ENCODE measurements around the gene SLC6A11. TPM values are rescaled to one million over a fixed set of nuclear protein-coding genes. Genes with fewer than 3 reads are reported as not detected.

The SLC6A11 gene
- total and polyA plus RNA-seq, 9 donors, result under 0.01 to 0.33 (median 0.07) TPM; not detected in 2

DNA sequence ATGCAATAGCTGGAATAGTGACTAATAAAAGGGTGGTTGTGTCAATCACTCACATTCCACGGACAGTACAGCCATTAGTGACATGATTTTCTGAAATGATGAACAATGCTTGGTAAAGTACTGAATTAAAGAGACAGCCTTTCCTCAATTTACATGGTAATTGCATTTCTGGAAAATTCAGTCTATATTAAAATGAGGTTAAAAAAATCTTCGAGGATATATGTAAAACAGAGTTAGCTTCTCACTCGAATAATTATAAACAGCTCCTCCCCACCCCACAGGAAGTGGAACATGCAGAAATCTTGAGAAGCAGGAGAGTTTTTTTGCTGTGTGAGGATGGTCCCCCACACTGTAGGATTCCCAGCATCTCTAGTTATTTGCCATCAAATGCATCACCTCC lies 42.1 kb downstream of the SLC6A11 start:
- H3K4me1 ChIP-seq (ENCODE audit: insufficient read depth), result no peaks in the 10 kb centered on the region

DNA sequence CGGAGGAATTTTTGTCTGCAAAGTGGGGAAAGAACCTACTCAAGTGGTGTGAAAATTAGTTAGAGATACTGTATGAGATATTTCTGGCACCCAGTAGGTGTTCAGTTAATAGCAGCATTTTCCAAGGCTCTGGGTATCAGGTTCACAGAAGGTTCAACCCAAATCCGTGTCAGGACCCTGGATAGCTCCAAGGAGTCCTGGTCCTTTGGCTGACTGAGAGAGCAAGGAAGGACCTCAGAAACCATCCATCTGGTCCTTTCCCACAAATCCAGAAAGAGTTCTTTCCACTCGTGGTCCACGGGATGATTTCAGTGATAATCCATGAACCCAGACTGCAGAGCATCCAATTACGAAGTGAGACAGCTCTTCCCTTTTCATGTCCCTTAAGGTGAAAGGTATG lies 51.4 kb downstream of the SLC6A11 start:
- H3K4me1 ChIP-seq (ENCODE audit: insufficient read depth), result no peaks in the 10 kb centered on the region
- H3K27me3 ChIP-seq, result no peaks in the 10 kb centered on the region
- no peaks in the 10 kb centered on the region for H3K9me3 ChIP-seq
- H3K36me3 ChIP-seq, result no peaks in the 10 kb centered on the region
- H3K4me3 ChIP-seq, result no peak overlapping the region
- no peak for TF ChIP-seq POLR2A (IDR thresholded peaks at IDR 0.05)
- TF ChIP-seq, protein P1, sequence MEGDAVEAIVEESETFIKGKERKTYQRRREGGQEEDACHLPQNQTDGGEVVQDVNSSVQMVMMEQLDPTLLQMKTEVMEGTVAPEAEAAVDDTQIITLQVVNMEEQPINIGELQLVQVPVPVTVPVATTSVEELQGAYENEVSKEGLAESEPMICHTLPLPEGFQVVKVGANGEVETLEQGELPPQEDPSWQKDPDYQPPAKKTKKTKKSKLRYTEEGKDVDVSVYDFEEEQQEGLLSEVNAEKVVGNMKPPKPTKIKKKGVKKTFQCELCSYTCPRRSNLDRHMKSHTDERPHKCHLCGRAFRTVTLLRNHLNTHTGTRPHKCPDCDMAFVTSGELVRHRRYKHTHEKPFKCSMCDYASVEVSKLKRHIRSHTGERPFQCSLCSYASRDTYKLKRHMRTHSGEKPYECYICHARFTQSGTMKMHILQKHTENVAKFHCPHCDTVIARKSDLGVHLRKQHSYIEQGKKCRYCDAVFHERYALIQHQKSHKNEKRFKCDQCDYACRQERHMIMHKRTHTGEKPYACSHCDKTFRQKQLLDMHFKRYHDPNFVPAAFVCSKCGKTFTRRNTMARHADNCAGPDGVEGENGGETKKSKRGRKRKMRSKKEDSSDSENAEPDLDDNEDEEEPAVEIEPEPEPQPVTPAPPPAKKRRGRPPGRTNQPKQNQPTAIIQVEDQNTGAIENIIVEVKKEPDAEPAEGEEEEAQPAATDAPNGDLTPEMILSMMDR (IDR thresholded peaks at IDR 0.05), result no peak
- TF ChIP-seq EP300 (IDR thresholded peaks at IDR 0.05), result no peak
- H3K27ac ChIP-seq, result no peak overlapping the region
- intact Hi-C loops (cut with DNase I), result no loop called here
- DNase-seq, result no peak
- 32 to 49% (median 36%) methylated on average over 5 of the region's 5 CpGs for WGBS, 3 donors

More for the DNA sequence above, 42.1 kb downstream of the SLC6A11 start:
- no peaks in the 10 kb centered on the region for H3K27me3 ChIP-seq
- no peaks in the 10 kb centered on the region for H3K36me3 ChIP-seq
- TF ChIP-seq, protein P1 (IDR thresholded peaks at IDR 0.05), result no peak
- no peak for DNase-seq
- WGBS, 3 donors, result 57 to 69% (median 58%) methylated on average over 3 of the region's 3 CpGs
- H3K9me3 ChIP-seq, result no peaks in the 10 kb centered on the region
- H3K27ac ChIP-seq, result no peak overlapping the region
- intact Hi-C loops (cut with DNase I), result no loop called here
- H3K4me3 ChIP-seq, result no peak overlapping the region

DNA sequence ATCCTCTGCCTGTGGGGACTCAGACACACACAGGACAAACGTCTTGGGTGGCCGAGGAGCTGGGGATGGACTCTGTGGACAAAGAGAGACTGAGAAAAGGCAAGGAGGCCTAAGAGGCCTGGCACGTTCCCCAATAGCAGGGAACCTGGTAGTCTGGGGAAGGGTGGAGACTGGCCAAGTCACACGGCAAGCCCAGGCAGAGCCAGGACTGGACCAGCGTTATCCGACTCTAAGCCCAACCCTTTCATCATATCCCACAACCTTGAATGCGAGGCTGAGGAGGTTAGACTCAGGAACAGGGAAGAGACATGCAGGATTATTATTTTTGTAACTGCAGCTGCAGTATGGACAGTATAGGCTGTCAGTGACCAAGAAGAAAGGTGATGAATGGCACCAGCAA lies 53.4 kb downstream of the SLC6A11 start:
- no peak overlapping the region for H3K4me3 ChIP-seq
- no peaks in the 10 kb centered on the region for H3K27me3 ChIP-seq
- TF ChIP-seq, protein P1 (IDR thresholded peaks at IDR 0.05), result no peak
- TF ChIP-seq POLR2A (IDR thresholded peaks at IDR 0.05), result no peak
- no peak overlapping the region for H3K27ac ChIP-seq
- H3K36me3 ChIP-seq, result no peaks in the 10 kb centered on the region
- no peaks in the 10 kb centered on the region for H3K9me3 ChIP-seq
- DNase-seq, result no peak
- H3K4me1 ChIP-seq (ENCODE audit: insufficient read depth), result no peaks in the 10 kb centered on the region
- intact Hi-C loops (cut with DNase I), result no loop called here
- 57 to 66% (median 59%) methylated on average over 7 of the region's 7 CpGs for WGBS, 3 donors

DNA sequence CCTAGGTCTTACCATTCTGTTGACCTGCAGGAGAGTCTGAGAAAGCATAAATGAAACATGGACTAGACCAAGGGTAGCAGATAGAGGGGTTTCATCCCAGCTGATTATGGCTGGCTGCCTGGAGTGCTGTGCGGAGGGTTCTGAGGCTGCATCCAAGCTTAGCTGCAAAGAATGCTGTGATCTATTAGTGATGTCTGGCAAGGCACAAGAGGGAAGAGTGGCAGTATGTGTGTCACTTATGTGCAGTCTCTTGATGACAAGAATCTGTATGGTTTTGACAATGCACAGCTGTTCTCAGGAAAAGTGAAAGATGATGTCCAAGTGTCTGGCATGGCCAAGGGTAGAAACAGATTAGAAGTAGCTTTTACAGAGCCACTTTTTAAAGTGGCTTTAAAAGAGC lies 54.3 kb downstream of the SLC6A11 start:
- TF ChIP-seq, protein P1 (IDR thresholded peaks at IDR 0.05), result no peak
- TF ChIP-seq EP300 (IDR thresholded peaks at IDR 0.05), result no peak
- TF ChIP-seq POLR2A (IDR thresholded peaks at IDR 0.05), result no peak
- intact Hi-C loops (cut with DNase I), result no loop called here
- WGBS, 3 donors, result 75 to 86% (median 85%) methylated on average over 1 of the region's 1 CpG

DNA sequence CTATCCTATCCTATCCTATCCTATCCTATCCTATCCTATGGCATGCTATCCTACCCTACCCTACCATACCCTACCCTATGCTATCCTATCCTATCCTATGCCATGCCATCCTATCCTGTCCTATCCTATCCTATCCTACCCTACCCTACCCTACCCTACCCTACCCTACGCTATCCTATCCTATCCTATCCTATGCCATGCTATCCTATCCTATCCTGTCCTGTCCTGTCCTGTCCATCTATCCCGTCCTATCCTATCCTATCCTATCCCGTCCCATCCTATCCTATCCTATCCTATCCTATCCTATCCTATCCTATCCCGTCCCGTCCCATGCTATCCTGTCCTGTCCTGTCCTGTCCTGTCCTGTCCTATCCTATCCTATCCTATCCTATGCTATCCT lies 57.4 kb downstream of the SLC6A11 start:
- H3K36me3 ChIP-seq, result no peaks in the 10 kb centered on the region
- WGBS, 3 donors, result 69 to 77% (median 69%) methylated on average over 5 of the region's 5 CpGs
- no peak overlapping the region for H3K4me3 ChIP-seq
- DNase-seq, result no peak
- no peaks in the 10 kb centered on the region for H3K27me3 ChIP-seq
- TF ChIP-seq EP300 (IDR thresholded peaks at IDR 0.05) (no peak), POLR2A (IDR thresholded peaks at IDR 0.05) (no peak)
- H3K27ac ChIP-seq, result no peak overlapping the region
- intact Hi-C loops (cut with DNase I), result no loop called here
- no peaks in the 10 kb centered on the region for H3K9me3 ChIP-seq
- no peaks in the 10 kb centered on the region for H3K4me1 ChIP-seq (ENCODE audit: insufficient read depth)

More for the DNA sequence above, 54.3 kb downstream of the SLC6A11 start:
- DNase-seq, result no peak
- Histone ChIP-seq H3K27me3 (no peaks in the 10 kb centered on the region), H3K4me1 (ENCODE audit: insufficient read depth) (no peaks in the 10 kb centered on the region), H3K9me3 (no peaks in the 10 kb centered on the region), H3K36me3 (no peaks in the 10 kb centered on the region), H3K4me3 (no peak overlapping the region), H3K27ac (no peak overlapping the region)
